K562 (cell line): ENCODE measurements around the gene MAPT. TPM values are rescaled to one million over a fixed set of nuclear protein-coding genes. Genes with fewer than 3 reads are reported as not detected.

Experiments used
- ATAC-seq: fragments of 200-7000 bp; cut with Tn5 transposase; 3 replicates; pipeline ENCODE4 v1.9.1; 2020; ENCODE audit warnings: moderate library complexity
- BruUV-seq: library from RNA; stranded (reverse); fragments of 400-500 nt; replicated peaks from 2 replicates; lab custom pipeline; 2021; lab: Mats Ljungman, UMichigan
- CTCF ChIA-PET: fragments of 300-600 bp; formaldehyde crosslinking; extraction: SDS; loops from one replicate; lab custom pipeline; 2021; ENCODE audit warnings: low intra/inter-chr PET ratio; lab: Yijun Ruan, JAX
- POLR2A ChIA-PET: fragments of 300-600, 350-650 bp; sonication (Branson Sonifier 250); formaldehyde crosslinking; extraction: SDS; loops from one replicate; lab custom pipeline; 2021; ENCODE audit warnings: antibody characterized with exemption, inconsistent platforms; lab: Yijun Ruan, JAX
- DNase-seq, 4 experiments: peaks; one replicate each; pipeline versions ENCODE4 v3.0.0 to v3.0.0-alpha.2; 2011 to 2018; ENCODE audit warnings: low spot score in 3 of 4, mixed read lengths in 3 of 4; ENCODE audit errors: extremely low read depth in 1 of 4
- FAIRE-seq: peaks from 2 replicates; lab custom pipeline; 2011; peaks lifted over from hg19 to GRCh38; lab: Jason Lieb, UNC
- H2AFZ ChIP-seq: 2 replicates; pipeline ENCODE4 v1.6.0; 2011; ENCODE audit warnings: low read depth, low read length, control low read depth, inconsistent platforms
- H3K27ac ChIP-seq: fragments of 200-600 bp; 3 replicates; pipeline ENCODE4 v1.8.0; 2011; ENCODE audit warnings: low read depth, mild to moderate bottlenecking, control low read depth, inconsistent platforms, low read length, moderate library complexity, mixed read lengths; ENCODE audit errors: extremely low read depth
- H3K27me3 ChIP-seq, 2 experiments: fragments of 300-600 bp in 1 of 2; 2 replicates in 1 of 2; 3 replicates in 1 of 2; pipeline versions ENCODE4 v1.6.0 to v1.8.0; 2011; ENCODE audit warnings: inconsistent platforms in 2 of 2, low read length in 2 of 2, mild to moderate bottlenecking in 1 of 2, mixed read lengths in 1 of 2, moderate library complexity in 1 of 2; ENCODE audit not compliant: control insufficient read depth in 2 of 2, insufficient read depth in 2 of 2
- H3K36me3 ChIP-seq: fragments of 300-600 bp; 3 replicates; pipeline ENCODE4 v1.8.0; 2011; ENCODE audit warnings: mild to moderate bottlenecking, low read length, inconsistent platforms; ENCODE audit not compliant: control insufficient read depth, insufficient read depth
- H3K4me1 ChIP-seq, 2 experiments: fragments of 200-600 bp in 1 of 2; replicated peaks in 1 of 2; 2 replicates in 1 of 2; 3 replicates in 1 of 2; pipeline versions ENCODE4 v1.5.1 to v1.8.0; 2011; ENCODE audit warnings: inconsistent platforms in 2 of 2, low read length in 2 of 2, mild to moderate bottlenecking in 1 of 2, mixed read lengths in 1 of 2, moderate library complexity in 1 of 2; ENCODE audit not compliant: control insufficient read depth in 2 of 2, insufficient read depth in 2 of 2
- H3K4me2 ChIP-seq: 2 replicates; pipeline ENCODE4 v1.6.1; 2011; ENCODE audit warnings: low read length, control low read depth, inconsistent platforms, mixed read lengths; ENCODE audit not compliant: insufficient read depth
- H3K4me3 ChIP-seq: fragments of 200-600 bp; sonication (generic), shearing (Covaris generic); 2 replicates; pipeline ENCODE4 v1.5.1; 2016; ENCODE audit warnings: control low read depth, inconsistent platforms
- H3K79me2 ChIP-seq: fragments of 200-600 bp; 3 replicates; pipeline ENCODE4 v1.8.0; 2011; ENCODE audit warnings: low read length, inconsistent platforms; ENCODE audit not compliant: control insufficient read depth, insufficient read depth
- H3K9ac ChIP-seq, 2 experiments: 2 replicates each; pipeline versions ENCODE4 v1.6.0 to v1.6.1; 2011; ENCODE audit warnings: low read depth in 2 of 2, low read length in 2 of 2, control low read depth in 1 of 2, inconsistent platforms in 1 of 2, mild to moderate bottlenecking in 1 of 2, mixed read lengths in 1 of 2; ENCODE audit not compliant: insufficient read depth in 1 of 2
- H3K9me1 ChIP-seq: one replicate; pipeline ENCODE4 v1.6.0; 2011; ENCODE audit warnings: inconsistent platforms, mild to moderate bottlenecking, low read length, moderate library complexity; ENCODE audit not compliant: control insufficient read depth, insufficient read depth
- H3K9me3 ChIP-seq: replicated peaks from 2 replicates; pipeline ENCODE4 v1.5.1; 2011; ENCODE audit warnings: low read depth, low read length, inconsistent platforms; ENCODE audit not compliant: control insufficient read depth, insufficient read depth
- H4K20me1 ChIP-seq: replicated peaks from 2 replicates; pipeline ENCODE4 v1.6.1; 2011; ENCODE audit warnings: low read length, inconsistent platforms, mixed read lengths; ENCODE audit not compliant: control insufficient read depth, insufficient read depth
- PBX2 ChIP-seq, 2 experiments: IDR thresholded peaks in 1 of 2; conservative IDR thresholded peaks in 1 of 2; 2 replicates each; pipeline ENCODE4 v1.6.1; 2016; ENCODE audit warnings: low read depth in 2 of 2, mild to moderate bottlenecking in 1 of 2, missing compliant biosample characterization in 1 of 2, missing genetic modification characterization in 1 of 2, moderate library complexity in 1 of 2
- WGBS: fragments of 100-300 bp; shearing (Covaris generic); methylation state at CpG from one replicate; pipeline ENCODE4 v1.1.6; 2016; ENCODE audit warnings: low coverage, mixed read lengths; ENCODE audit not compliant: insufficient coverage; ENCODE audit errors: missing lambda C conversion rate; 5-methylcytosine and 5-hydroxymethylcytosine counted together
- in situ Hi-C: fragments of 300-500 bp; cut with MboI; formaldehyde crosslinking; loops from 4 replicates; pipeline ENCODE4 v1.15.0; 2018; ENCODE audit warnings: inconsistent platforms, mixed read lengths
- intact Hi-C: fragments of 100-400 bp; cut with micrococcal nuclease; formaldehyde crosslinking; loops from 2 replicates; pipeline ENCODE4 v1.14.2; 2022
- polyA plus RNA-seq, 8 experiments: library from polyadenylated mRNA; depleted of rRNA in 4 of 8; stranded (reverse) in 5 of 8; unstranded in 3 of 8; fragments of >200 nt; fragmentation: Nextera tagmentation in 2 of 8; fragmentation: Illumina TruSeq in 1 of 8; extraction: Ambion mirVana in 2 of 8; extraction: Trizol in 1 of 8; gene quantifications; 2 replicates each; pipeline versions ENCODE4 v1.2.1 to v1.2.3, GENCODE V29; 2011 to 2014; ENCODE audit warnings: inconsistent platforms in 1 of 8, missing spikeins in 1 of 8
- total RNA-seq, 7 experiments: library from RNA; depleted of rRNA in 6 of 7; stranded (reverse); fragments of >200 nt in 6 of 7; fragmentation: Illumina TruSeq in 2 of 7; extraction: Trizol in 2 of 7; gene quantifications; 2 replicates each; pipeline versions ENCODE4 v1.2.1 to v1.2.3, GENCODE V29; 2011 to 2021; ENCODE audit warnings: low replicate concordance in 1 of 7
- TF ChIP-seq, protein P1 (sequence below), 3 experiments: IDR thresholded peaks in 2 of 3; conservative IDR thresholded peaks in 1 of 3; 2 replicates each; pipeline ENCODE4 v1.5.1; 2011 to 2012; ENCODE audit warnings: low read length in 3 of 3, mild to moderate bottlenecking in 3 of 3, control low read depth in 2 of 3, improper control_type of control experiment in 1 of 3, inconsistent platforms in 1 of 3, low read depth in 1 of 3, mixed read lengths in 1 of 3, moderate library complexity in 1 of 3; ENCODE audit not compliant: insufficient read depth in 2 of 3

Gene MAPT
- total and polyA plus RNA-seq, 9 of the 15 experiments (the other 6 are each of a cell fraction or from before 2014, with no cell fraction given), result 0.04 to 1.1 (median 0.36) TPM

DNA sequence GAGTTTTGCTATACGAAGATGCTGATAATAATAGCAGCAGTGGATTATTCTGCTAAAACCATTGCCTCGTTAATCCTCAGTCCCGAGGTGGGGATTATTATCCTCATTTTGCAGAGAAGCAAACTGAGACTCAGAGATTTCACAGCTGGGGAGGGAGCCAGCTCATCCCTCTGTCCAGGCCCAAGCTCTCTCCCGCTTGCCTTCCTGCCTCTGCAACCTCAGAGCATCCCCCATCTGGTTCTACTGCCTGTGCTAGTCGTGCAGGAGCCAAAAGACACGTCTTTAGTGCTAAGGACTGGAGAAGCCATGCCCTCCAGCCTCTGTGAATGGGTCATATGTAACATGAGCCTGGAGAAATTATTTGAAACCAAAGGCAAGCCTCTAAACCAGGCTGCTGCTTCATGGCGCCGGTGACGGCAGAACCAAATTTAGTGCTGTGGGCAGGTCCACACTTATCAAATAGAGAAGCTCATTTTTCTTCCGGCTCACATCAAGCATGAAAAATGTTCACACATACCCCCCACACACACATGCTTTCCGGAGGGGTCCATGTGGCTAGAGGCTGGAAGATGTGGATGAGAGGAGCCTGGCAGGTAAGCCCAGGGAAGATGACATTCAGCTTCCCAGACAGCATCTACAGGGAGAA is 13.5 kb downstream of the MAPT start:
- H2AFZ ChIP-seq, result no peak overlapping the region
- CTCF ChIA-PET, result no interaction called here
- peaks cover 15 to 34% of the 10 kb centered on the region in 2 experiments for H3K27me3 ChIP-seq
- no peaks in the 10 kb centered on the region for H3K9me1 ChIP-seq
- no peaks in the 10 kb centered on the region for H3K36me3 ChIP-seq
- in situ Hi-C loops, result no loop called here
- no peak overlapping the region for H3K4me2 ChIP-seq
- TF ChIP-seq PBX2 (CRISPR knock-in tag; IDR thresholded peaks at IDR 0.05; ENCODE audit: low read depth) (no peak), PBX2 (tag; conservative IDR thresholded peaks at IDR 0.05; ENCODE audit: low read depth) (0 out of 2 replicates have a peak, but pooled peaks have one; percentile 21)
- TF ChIP-seq, protein P1, sequence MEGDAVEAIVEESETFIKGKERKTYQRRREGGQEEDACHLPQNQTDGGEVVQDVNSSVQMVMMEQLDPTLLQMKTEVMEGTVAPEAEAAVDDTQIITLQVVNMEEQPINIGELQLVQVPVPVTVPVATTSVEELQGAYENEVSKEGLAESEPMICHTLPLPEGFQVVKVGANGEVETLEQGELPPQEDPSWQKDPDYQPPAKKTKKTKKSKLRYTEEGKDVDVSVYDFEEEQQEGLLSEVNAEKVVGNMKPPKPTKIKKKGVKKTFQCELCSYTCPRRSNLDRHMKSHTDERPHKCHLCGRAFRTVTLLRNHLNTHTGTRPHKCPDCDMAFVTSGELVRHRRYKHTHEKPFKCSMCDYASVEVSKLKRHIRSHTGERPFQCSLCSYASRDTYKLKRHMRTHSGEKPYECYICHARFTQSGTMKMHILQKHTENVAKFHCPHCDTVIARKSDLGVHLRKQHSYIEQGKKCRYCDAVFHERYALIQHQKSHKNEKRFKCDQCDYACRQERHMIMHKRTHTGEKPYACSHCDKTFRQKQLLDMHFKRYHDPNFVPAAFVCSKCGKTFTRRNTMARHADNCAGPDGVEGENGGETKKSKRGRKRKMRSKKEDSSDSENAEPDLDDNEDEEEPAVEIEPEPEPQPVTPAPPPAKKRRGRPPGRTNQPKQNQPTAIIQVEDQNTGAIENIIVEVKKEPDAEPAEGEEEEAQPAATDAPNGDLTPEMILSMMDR (IDR thresholded peaks at IDR 0.05 in 2 of 3, conservative IDR thresholded peaks at IDR 0.05 in 1 of 3; ENCODE audit: insufficient read depth in 2 of 3, low read depth in 1 of 3, low read length in 3 of 3), result no peak
- TF ChIP-seq, all 486 proteins: peak for 1
- POLR2A ChIA-PET, result interaction anchor here (0.6 to 1.4 kb wide), 5 partner anchors 8 to 93 kb away, joined by 3 to 5 read pairs (median 4); no protein-coding TSS in a partner anchor
- Histone ChIP-seq H3K4me1 (peaks cover 4 to 6% of the 10 kb centered on the region in 2 experiments), H3K9ac (no peak overlapping the region), H3K27ac (no peak overlapping the region), H3K4me3 (no peak overlapping the region), H3K79me2 (no peaks in the 10 kb centered on the region), H4K20me1 (peaks cover 4% of the 10 kb centered on the region; the same call in 1 of the 2 replicates), H3K9me3 (peaks cover 6% of the 10 kb centered on the region)
- ATAC-seq (no peak), FAIRE-seq (no peak), DNase-seq (no peak)
- BruUV-seq, result no TSS peak
- intact Hi-C loops, result no loop called here
- 4% methylated on average over 11 of the region's 11 CpGs for WGBS
